Thyroid gland (tissue), 4 donors: ENCODE data around the gene COL19A1.
"Not testable (repeated sequence)": the region's sequence is repeated elsewhere in the genome, so short reads cannot be mapped to it uniquely, and the experiment has no call there.

Experiments used
- POLR2A ChIP-seq, 2 donors: fragments of 450-650 bp; IDR thresholded peaks; one replicate each; pipeline ENCODE4 v1.6.1; 2017; ENCODE audit warnings: antibody characterized with exemption in 2 of 2, mild to moderate bottlenecking in 2 of 2, moderate library complexity in 1 of 2
- TF ChIP-seq, protein P1 (sequence below), 6 experiments: fragments of 200-600 bp in 3 of 6; fragments of 450-650 bp in 3 of 6; sonication (generic) in 3 of 6; IDR thresholded peaks; one replicate each; pipeline ENCODE4 v1.5.1; 2016 to 2019; ENCODE audit warnings: antibody characterized with exemption in 6 of 6, mild to moderate bottlenecking in 2 of 6, inconsistent platforms in 1 of 6, moderate library complexity in 1 of 6

- TF ChIP-seq POLR2A (IDR thresholded peaks at IDR 0.05) = not testable (repeated sequence)
- TF ChIP-seq, protein P1, sequence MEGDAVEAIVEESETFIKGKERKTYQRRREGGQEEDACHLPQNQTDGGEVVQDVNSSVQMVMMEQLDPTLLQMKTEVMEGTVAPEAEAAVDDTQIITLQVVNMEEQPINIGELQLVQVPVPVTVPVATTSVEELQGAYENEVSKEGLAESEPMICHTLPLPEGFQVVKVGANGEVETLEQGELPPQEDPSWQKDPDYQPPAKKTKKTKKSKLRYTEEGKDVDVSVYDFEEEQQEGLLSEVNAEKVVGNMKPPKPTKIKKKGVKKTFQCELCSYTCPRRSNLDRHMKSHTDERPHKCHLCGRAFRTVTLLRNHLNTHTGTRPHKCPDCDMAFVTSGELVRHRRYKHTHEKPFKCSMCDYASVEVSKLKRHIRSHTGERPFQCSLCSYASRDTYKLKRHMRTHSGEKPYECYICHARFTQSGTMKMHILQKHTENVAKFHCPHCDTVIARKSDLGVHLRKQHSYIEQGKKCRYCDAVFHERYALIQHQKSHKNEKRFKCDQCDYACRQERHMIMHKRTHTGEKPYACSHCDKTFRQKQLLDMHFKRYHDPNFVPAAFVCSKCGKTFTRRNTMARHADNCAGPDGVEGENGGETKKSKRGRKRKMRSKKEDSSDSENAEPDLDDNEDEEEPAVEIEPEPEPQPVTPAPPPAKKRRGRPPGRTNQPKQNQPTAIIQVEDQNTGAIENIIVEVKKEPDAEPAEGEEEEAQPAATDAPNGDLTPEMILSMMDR (IDR thresholded peaks at IDR 0.05) = not testable (repeated sequence)
Observed at GRCh38 chr6:70010339-70010738, 144.0 kb downstream of the COL19A1 start.
